ENCODE measurements around the gene ICAM5.
A peak's percentile ranks its signal among the peaks of the same experiment; 100 is the strongest.
"Not testable (repeated sequence)": the region's sequence is repeated elsewhere in the genome, so short reads cannot be mapped to it uniquely, and the experiment has no call there.

The ICAM5 gene, protein sequence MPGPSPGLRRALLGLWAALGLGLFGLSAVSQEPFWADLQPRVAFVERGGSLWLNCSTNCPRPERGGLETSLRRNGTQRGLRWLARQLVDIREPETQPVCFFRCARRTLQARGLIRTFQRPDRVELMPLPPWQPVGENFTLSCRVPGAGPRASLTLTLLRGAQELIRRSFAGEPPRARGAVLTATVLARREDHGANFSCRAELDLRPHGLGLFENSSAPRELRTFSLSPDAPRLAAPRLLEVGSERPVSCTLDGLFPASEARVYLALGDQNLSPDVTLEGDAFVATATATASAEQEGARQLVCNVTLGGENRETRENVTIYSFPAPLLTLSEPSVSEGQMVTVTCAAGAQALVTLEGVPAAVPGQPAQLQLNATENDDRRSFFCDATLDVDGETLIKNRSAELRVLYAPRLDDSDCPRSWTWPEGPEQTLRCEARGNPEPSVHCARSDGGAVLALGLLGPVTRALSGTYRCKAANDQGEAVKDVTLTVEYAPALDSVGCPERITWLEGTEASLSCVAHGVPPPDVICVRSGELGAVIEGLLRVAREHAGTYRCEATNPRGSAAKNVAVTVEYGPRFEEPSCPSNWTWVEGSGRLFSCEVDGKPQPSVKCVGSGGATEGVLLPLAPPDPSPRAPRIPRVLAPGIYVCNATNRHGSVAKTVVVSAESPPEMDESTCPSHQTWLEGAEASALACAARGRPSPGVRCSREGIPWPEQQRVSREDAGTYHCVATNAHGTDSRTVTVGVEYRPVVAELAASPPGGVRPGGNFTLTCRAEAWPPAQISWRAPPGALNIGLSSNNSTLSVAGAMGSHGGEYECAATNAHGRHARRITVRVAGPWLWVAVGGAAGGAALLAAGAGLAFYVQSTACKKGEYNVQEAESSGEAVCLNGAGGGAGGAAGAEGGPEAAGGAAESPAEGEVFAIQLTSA

DNA sequence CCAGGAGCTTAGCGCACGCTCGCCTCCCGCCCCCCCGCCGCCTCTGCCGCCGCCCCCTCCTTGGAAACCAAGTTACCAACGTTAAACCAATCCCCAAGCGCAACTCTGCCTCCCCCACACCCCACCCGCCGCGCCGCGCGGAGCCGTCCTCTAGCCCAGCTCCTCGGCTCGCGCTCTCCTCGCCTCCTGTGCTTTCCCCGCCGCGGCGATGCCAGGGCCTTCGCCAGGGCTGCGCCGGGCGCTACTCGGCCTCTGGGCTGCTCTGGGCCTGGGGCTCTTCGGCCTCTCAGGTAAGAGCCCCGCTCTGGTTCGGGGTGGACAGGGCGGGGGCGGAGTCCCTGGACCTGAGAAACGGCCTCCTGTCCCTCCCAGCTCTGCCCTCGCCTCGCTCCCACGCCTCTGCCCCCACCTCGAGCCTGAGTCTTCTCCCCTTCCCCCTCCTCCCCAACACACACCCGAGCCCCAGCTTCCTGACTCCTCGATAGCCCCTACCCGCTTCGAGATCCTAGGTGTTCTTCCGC, at the start of gene ICAM5:
TSS of gene ICAM5 (plus strand) at position 117 of the 521 bp plus-strand sequence. CDS start at position 209, 92 bp downstream.
- peak; percentile 50 to 52 for DNase-seq

DNA sequence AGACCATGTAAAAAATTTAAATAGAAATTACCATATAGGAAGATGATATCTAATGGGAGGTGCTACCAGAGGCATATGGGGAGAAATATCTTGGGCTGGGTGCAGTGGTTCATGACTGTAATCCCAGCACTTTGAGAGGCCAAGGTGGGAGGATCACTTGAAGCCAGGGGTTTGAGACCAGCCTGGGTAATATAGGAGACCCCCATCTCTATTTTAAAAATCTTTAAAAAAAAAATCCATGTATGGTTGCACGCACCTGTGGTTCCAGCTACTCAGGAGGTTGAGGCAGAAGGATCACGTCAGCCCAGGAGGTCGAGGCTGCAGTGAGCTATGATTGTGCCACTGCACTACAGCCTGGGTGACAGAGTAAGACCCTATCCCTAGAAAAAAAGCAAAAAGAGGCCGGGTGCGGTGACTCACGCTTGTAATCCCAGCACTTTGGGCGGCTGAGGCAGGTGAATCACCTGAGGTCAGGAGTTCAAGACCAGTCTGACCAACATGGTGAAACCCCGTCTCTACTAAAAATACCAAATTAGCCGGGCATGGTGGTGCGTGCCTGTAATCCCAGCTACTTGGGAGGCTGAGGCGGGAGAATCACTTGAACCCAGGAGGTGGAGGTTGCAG, 47.8 kb upstream of the ICAM5 start:
- not testable (repeated sequence) for DNase-seq

DNA sequence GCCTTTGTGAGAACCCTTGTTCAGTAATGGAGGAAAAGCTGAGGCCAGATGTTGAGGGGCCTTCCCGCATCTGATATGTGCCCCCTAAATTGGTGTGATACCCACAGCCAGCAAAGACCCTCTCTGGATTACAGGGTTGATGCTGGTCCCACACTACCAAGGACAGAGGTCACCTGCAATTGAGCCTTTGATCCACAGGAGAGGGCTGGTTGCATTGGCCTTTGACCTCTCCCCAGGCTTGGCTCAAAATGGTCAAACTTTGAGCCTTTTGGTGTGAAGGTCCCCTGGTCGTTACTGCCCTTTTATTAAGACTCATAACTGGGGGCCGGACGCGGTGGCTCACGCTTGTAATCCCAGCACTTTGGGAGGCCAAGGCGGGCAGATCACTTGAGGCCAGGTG, 46.1 kb upstream of the ICAM5 start:
- no peak for DNase-seq

DNA sequence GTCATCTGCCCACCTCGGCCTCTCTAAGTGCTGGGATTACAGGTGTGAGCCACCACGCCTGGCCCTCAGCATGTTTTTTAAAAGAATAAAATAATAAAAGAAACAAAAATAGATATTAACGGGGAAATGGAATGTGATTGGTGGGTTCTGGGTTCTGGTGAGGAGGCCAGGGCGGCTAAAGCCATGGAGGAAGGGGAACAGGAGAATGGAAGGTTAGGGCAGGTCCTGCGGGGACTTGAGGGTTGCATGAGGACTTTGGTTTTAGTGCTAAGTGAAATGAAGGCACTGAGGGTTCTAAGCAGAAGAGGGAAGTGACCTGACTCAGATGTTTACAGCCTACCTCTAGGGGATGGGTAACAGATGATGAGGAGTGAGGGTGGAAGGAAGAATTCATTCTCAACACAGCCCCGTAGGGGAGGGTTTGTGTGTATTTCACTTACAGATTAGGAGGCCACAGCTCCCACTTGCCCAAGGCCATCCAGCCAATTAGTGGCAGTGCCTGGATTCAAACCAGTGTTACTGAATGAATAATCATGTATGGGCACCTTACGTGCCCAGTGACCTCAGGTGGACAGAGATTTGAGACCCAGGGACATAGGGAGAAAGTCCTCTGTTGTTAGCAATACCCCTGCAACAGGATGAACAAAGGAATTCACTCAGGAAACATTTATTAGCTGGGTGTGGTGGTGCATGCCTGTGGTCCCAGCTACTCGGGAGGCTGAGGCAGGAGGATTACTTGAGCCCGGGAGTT, 44.4 kb upstream of the ICAM5 start:
- DNase-seq = no peak

DNA sequence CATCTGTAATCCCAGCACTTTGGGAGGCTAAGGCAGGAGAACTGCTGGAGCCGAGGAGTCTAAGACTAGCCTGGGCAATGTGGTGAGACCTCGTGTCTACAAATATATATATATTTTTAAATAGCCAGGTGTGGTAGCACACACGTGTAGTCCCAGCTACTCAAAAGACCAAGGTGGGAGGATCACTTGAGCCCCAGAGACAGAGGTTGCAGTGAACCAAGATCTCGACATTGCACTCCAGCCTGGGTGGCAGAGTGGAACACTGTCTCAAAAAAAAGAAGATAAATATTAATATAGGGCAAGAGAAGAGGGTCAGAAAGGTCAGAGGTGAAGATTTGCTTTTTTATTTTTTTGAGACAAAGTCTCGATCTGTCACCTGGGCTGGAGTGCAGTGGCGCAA, 43.2 kb upstream of the ICAM5 start:
- no peak for DNase-seq

DNA sequence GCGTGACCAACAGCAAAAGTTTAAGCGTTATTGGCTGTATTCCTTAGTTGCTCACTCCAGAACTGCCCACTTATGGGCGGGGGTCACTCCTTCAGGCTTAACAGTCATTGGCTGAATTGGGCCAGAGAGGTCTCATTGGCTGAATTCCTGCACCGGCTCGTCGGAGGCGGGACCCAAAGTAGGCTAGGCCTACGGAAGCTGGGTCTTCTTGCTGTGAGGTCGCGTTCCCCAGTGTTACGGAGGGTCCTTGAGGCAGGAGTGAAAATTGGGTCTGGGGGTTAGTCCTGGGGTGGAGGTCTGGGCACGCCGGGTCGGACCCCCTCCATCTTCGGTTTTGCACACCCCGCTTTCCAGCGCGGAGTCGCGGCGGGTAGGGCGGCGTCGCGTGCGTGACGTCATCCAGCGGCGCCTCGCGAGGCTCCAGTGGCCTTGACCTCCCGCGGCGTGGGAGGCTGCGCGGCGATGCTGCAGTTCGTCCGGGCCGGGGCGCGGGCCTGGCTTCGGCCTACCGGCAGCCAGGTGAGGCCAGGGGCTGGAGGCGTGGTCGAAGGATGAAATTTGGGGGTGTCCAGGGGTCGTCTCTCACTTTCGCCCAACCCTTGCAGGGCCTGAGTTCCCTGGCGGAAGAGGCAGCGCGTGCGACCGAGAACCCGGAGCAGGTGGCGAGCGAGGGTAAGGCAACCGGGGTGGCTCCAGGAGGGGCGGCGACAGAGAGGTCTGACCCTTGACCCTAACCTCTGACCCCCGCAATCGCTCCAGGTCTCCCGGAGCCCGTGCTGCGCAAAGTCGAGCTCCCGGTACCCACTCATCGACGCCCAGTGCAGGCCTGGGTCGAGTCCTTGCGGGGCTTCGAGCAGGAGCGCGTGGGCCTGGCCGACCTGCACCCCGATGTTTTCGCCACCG, 37.7 kb upstream of the ICAM5 start, which contains the start of gene MRPL4:
TSS of gene MRPL4 (plus strand) at position 423 of the 903 bp plus-strand sequence. CDS start at position 463, 40 bp downstream.
- peak; percentile 97 to 98 for DNase-seq

DNA sequence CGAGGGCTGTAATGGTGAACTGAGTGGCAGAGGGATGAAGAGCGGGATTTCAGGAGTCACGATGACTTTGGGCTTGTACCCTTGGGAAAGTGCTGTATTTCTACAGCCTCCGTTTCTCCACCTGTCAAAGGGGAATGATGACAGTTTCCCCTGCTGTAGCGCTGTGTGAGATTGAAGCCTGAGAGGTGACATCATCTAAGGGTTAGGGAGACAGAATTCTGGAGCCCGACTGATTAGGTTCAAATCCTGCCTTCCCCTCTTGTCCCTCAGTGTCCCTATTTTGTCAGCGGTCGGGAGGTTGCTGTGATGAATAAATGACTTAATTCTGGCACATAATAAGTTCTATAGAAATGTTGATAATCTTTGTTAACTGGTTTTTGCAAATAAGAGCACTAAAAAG, 37.0 kb upstream of the ICAM5 start:
- DNase-seq = no peak

DNA sequence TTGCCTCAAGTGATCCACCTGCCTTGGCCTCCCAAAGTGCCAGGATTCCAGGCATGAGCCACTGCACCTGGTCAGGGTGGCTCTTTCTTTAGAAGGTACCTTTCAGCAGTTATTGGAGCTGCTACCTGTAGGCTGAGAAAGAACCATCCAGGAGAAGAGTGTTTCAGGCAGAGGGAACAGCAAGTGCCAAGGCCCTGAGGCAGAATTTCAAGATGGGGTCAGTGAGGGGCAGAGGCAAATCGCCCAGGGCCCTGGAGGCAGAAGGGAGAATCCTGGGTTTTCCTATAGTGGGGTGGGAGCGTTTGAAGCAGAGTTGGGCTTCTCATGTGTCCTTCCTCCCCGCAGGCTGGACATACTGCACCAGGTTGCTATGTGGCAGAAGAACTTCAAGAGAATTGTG, 35.5 kb upstream of the ICAM5 start:
- DNase-seq = no peak

DNA sequence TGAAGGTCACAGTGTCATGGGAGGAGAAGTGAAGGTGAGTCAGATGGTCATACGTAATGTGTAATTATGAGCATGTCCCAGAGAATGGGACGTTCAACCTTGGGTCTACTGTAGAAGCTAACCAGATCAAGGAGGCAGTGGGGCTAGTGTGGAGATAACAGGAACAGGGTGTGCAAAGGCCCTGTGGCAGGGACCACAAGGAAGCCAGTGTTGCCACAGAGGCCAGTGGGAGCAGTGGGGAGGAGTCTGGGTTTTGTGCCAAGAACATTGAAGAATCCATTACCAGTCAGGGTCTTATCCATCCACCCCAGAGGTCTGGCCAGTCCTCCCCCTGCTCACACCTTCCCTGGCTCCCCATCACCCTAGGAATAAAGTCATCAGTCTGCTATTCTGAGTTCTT, 34.4 kb upstream of the ICAM5 start:
- DNase-seq = no peak

DNA sequence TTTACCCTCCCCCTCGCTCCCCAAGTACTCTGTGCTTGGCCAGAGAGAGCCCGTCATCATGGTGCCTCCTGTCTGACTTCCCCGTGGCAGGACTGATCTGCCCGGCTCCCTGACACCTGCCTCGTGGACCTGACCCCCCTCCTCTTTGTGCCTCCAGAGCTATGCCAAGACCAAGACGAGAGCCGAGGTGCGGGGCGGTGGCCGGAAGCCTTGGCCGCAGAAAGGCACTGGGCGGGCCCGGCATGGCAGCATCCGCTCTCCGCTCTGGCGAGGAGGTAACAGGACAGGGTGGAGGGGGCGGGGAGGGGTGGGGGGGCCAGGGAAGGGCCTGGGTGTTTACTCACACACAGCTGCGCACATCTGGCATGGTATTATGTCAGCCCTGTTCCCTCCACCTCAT, 33.2 kb upstream of the ICAM5 start:
- DNase-seq = no peak

DNA sequence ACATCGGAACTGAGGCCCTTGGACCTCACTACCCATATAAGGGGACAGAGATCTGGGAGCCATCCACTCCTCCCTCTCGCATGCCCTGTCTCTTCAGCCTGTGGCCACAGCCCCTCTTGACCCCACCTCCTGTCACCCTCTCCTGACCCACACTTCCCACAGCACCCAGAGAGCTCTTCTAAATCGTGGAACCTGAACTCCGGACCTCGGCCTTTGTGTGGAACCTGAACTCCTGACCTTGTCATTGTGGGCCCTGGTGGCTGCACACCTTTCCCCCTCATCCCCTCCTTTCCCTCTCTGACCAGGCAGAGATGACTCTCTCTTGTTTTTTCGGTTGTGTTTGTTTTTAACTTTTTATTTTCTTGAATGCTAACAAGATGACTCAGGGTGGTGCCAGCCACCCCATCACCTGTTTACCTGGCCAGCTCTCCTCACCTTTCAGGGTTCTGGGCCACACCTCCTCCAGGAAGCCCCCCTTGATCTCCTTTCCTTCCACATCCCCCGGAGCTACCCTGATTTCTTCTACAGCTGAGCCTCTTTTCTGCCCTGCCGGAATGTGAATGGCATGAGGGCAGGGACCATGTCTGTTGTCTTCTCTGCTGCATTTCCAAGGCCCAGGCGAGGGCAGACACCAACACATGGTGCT, 32.7 kb upstream of the ICAM5 start:
- no peak for DNase-seq

DNA sequence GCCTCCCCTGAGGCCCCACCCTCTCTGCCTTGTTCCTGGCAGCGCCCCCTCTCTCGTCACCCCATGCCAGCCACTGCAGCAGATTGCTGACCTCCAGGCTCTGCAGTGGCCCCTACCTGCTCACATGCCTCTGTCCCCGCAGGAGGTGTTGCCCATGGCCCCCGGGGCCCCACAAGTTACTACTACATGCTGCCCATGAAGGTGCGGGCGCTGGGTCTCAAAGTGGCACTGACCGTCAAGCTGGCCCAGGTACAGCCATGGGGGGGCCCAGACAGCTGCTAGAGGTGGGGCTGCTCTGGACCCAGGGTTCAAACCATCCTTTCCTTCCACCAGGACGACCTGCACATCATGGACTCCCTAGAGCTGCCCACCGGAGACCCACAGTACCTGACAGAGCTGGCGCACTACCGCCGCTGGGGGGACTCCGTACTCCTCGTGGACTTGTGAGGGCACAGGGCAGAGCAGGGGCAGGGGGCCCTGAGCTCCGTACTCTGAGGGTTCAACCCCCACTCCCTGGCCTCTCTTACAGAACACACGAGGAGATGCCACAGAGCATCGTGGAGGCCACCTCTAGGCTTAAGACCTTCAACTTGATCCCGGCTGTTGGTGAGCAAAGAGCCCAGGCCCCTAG, 31.6 kb upstream of the ICAM5 start:
- no peak for DNase-seq

DNA sequence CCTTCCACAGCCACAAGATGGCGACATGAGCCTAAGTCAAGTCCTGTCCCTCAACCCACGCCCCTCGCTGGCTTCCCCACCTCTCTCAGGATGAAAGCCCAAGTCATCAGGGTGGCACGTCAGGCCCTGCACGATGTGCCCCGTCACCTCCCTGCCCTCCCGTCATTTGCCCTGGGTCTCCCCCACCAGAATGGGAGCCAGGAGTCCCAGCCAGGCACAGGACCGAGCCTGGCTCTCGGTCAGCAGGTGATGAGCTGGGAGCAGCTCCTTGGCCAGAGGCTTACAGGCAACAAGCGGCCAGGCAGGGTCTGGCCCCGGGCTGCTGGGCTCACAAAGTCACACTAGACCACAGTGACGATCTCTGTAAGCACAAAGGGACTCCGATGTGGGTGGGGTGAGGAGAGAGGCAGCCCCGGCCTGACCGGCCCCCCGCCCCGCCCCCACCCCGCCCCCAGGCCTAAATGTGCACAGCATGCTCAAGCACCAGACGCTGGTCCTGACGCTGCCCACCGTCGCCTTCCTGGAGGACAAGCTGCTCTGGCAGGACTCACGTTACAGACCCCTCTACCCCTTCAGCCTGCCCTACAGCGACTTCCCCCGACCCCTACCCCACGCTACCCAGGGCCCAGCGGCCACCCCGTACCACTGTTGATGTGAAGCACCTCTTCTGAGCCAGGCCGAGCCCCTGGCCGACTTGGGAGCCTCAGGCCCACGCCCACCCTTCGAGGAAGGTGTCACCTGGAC, 30.4 kb upstream of the ICAM5 start:
- peak; percentile 98 to 99 for DNase-seq

DNA sequence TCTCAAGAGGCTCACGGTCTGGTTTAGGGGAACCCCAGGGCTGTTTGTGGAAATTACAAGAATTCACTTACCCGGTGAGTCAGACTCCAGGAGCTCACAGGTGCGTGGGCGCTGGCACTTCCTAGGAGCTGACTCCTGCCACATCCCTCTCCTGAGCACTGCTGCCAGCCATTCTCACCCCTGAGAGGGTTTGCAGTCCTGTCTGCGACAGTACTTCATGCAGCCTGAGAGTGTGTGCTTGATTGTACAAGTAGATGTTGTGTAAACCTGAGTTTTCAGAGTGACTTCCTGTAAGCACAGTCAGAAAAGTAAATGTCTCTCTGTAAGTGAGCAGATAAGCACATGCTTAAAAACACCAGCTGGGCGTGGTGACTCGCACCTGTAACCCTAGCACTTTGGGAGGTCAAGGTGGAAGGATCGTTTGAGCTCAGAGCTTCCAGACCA, 29.6 kb upstream of the ICAM5 start:
- peak; percentile 77 to 84 for DNase-seq

DNA sequence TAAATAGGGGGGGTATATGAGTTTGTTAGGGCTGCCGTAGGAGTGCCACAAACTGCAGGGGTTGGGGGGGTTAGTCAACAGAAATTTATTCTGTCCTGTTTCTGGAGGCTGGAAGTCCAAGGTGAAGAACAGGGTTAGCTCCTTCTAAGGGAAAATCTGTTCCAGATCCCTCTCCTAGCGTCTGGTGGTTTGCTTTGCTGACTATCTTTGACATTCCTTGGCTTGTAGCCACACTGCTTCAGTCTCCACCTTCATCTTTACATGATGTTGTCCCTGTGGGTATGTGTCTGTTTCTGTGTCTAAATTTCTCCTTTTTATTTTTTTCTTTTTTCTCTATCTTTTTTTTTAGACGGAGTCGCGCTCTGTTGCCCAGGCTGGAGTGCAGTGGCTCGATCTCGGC, 27.0 kb upstream of the ICAM5 start:
- no peak for DNase-seq

DNA sequence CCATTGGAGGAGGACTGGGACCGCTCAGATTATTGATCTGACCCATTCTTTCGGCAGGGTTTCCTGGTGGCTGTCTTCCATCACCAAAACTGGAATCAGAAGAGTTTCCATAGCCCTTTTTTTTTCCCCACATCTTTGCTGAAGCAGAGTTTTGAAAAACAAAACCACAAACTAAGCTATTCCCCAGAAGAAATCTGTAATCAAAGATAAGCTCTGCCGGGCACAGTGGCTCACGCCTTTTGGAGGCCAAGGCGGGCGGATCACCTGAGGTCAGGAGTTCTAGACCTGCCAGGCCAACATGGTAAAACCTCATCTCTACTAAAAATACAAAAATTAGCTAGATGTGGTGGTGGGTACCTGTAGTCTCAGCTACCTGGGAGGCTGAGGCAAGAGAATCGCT, 23.0 kb upstream of the ICAM5 start:
- DNase-seq = no peak

DNA sequence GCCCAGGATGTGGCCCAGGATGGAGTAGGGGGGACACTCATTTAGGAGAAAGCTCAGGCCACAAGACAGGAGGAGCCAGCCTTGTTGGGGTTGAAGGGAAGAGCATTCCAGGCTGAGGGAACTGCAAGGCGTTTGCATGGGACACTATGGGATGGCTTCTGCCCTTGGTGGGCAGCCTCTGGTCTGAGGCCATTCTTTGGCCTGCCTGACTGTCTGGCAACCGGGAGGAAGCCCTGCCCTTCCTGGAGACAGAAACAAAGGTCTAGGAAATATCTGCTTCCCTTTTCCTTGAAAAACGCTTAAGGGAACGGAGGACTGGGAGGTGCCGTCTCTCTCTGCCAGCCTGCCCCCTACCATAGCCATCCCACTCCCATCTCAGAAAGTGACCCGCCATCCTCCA, 21.7 kb upstream of the ICAM5 start:
- no peak for DNase-seq

DNA sequence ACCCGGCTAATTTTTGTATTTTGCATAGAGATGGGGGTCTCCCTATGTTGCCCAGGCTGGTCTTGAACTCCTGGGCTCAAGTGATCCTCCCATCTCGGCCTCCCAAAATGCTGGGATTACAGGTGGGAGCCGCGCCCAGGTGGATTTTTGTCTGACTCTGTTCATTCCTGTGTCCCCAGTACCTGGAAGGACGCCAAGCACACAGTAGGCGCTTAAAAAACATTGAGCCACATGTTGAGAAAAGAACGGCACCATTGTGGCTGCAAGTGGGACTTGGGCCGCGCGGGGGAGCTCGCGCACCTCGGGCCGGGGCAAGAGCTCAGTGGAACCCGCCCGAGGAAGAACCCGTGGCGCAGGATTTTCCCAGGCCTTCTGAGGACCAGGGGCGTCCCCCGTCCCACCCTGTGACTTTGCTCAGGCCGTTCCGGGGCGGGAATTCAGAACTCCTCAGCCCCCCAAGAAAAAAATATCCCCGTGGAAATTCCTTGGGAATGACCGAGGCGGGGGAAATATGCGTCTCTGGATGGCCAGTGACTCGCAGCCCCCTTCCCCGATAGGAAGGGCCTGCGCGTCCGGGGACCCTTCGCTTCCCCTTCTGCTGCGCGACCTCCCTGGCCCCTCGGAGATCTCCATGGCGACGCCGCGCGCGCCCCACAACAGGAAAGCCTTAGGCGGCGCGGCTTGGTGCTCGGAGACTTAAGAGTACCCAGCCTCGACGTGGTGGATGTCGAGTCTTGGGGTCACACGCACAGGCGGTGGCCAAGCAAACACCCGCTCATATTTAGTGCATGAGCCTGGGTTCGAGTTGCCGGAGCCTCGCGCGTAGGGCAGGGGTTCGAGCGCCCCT, 20.2 kb upstream of the ICAM5 start:
- peak; percentile 94 to 96 for DNase-seq
